Smooth muscle cell (in vitro differentiated cells): ENCODE data around the gene FBXO31. TPM values are rescaled to one million over a fixed set of nuclear protein-coding genes. Genes with fewer than 3 reads are reported as not detected.
A peak's percentile ranks its signal among the peaks of the same experiment; 100 is the strongest.

ENCODE experiments used
- DNase-seq: peaks from one replicate; lab custom pipeline; 2025; ENCODE audit not compliant: unreplicated experiment; lab: John Stamatoyannopoulos, UW
- H2AFZ ChIP-seq: fragments of 200-600 bp; sonication (generic); 2 replicates; pipeline ENCODE4 v1.6.0; 2016; ENCODE audit warnings: antibody characterized with exemption, low read depth, mild to moderate bottlenecking
- H3F3A ChIP-seq: fragments of 200-600 bp; sonication (generic); 2 replicates; pipeline ENCODE4 v1.6.0; 2017; ENCODE audit warnings: antibody characterized with exemption, low read depth
- H3K27ac ChIP-seq: fragments of 200-600 bp; sonication (generic); 2 replicates; pipeline ENCODE4 v1.5.1; 2016; ENCODE audit warnings: low read depth, mild to moderate bottlenecking
- H3K27me3 ChIP-seq: fragments of 200-600 bp; sonication (generic); 2 replicates; pipeline ENCODE4 v1.6.1; 2016; ENCODE audit warnings: low read depth, mild to moderate bottlenecking
- H3K36me3 ChIP-seq: fragments of 200-600 bp; sonication (generic); 2 replicates; pipeline ENCODE4 v1.5.1; 2016; ENCODE audit warnings: low read depth
- H3K4me1 ChIP-seq: fragments of 200-600 bp; sonication (generic); 2 replicates; pipeline ENCODE4 v1.5.1; 2016; ENCODE audit warnings: low read depth
- H3K4me2 ChIP-seq: fragments of 200-600 bp; sonication (generic); 2 replicates; pipeline ENCODE4 v1.6.0; 2016; ENCODE audit warnings: mild to moderate bottlenecking
- H3K4me3 ChIP-seq: fragments of 200-600 bp; sonication (generic); 2 replicates; pipeline ENCODE4 v1.5.1; 2016; ENCODE audit warnings: mild to moderate bottlenecking
- H3K79me2 ChIP-seq: fragments of 200-600 bp; sonication (generic); 2 replicates; pipeline ENCODE4 v1.6.0; 2016; ENCODE audit warnings: low read depth, mild to moderate bottlenecking
- H3K9ac ChIP-seq: fragments of 200-600 bp; sonication (generic); 2 replicates; pipeline ENCODE4 v1.6.0; 2016; ENCODE audit warnings: low read depth
- H3K9me3 ChIP-seq: fragments of 200-600 bp; sonication (generic); replicated peaks from 2 replicates; pipeline ENCODE4 v1.5.1; 2016; ENCODE audit warnings: low read depth
- H4K20me1 ChIP-seq: fragments of 200-600 bp; sonication (generic); 2 replicates; pipeline ENCODE4 v1.6.0; 2016; ENCODE audit warnings: low read depth
- CTCF ChIP-seq: fragments of 200-600 bp; sonication (generic); IDR thresholded peaks from 2 replicates; pipeline ENCODE4 v1.5.1; 2017; ENCODE audit warnings: borderline replicate concordance, mild to moderate bottlenecking, antibody characterized with exemption; ENCODE audit not compliant: insufficient read depth, poor library complexity, severe bottlenecking
- WGBS: methylation state at CpG from one replicate; pipeline ENCODE4 v1.1.7; 2016; ENCODE audit warnings: low lambda C conversion rate; 5-methylcytosine and 5-hydroxymethylcytosine counted together
- polyA plus RNA-seq: library from polyadenylated mRNA; unstranded; fragments of >200 nt; fragmentation: Nextera tagmentation; extraction: Ambion mirVana; gene quantifications from 2 replicates; pipeline ENCODE4 v1.2.1, GENCODE V29; 2016
- total RNA-seq: library from RNA; depleted of rRNA; stranded (reverse); fragments of >200 nt; gene quantifications from 2 replicates; pipeline ENCODE4 v1.2.3, GENCODE V29; 2014

Gene FBXO31
- total RNA-seq (9.3 and 25.6 TPM in 2 replicates), polyA plus RNA-seq (13.9 and 23.0 TPM in 2 replicates)

GRCh38 chr16:87383505-87384161, at the start of gene FBXO31:
FBXO31 (minus strand) TSS chr16:87383776; CDS start chr16:87383744, 32 bp downstream.
- no peaks in the 10 kb centered on the region for H3K9me3 ChIP-seq
- H3K4me2 ChIP-seq = peak within 1 kb of the TSS; percentile 92
- DNase-seq = peak; percentile 86
- H3K9ac ChIP-seq = peak within 1 kb of the TSS; percentile 68
- TF ChIP-seq CTCF = no peak
- no peaks in the 10 kb centered on the region for H3K36me3 ChIP-seq
- peaks cover 14% of the 10 kb centered on the region for H3K4me1 ChIP-seq
- peaks cover 41% of the 10 kb centered on the region for H3K79me2 ChIP-seq
- peaks cover 14% of the 10 kb centered on the region for H3F3A ChIP-seq
- H3K27me3 ChIP-seq = no peaks in the 10 kb centered on the region
- peak within 1 kb of the TSS; percentile 96 for H2AFZ ChIP-seq
- H4K20me1 ChIP-seq = peaks cover 45% of the 10 kb centered on the region
- peak within 1 kb of the TSS; percentile 91 for H3K4me3 ChIP-seq
- peak within 1 kb of the TSS; percentile 77 for H3K27ac ChIP-seq
- under 1% methylated on average over 50 of the region's 92 CpGs for WGBS

DNA sequence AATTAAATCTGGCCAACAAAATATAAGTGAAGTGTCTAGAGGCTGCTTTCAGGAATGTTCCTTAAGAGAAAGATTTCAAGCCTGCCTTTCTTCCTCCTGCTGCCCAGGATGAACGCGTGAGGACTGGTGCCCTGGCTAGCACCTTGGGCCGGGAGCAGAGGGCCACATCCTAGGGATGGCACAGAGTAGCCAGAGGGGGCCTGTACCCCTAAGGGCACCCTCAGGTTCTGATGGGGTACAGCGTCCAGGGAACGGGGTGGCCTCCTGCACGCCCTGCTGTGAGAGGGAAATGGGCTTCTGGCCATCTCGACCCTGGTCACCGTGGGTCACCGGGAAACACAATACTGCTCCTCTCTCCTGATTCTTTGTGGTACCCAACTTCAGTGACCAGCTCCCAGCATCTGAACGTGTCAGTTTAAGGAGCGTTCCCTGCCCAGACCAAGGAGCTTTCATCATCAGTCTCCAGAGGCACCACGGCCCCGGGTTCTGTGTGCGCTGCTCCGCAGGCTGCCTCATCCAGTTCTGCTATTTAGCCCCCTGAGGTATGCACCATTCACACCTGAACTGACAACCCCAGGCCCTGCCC, 48.8 kb upstream of the FBXO31 start:
- Histone ChIP-seq H3K4me2 (peak overlapping the region; percentile 54), H3K79me2 (peaks cover 17% of the 10 kb centered on the region), H4K20me1 (peaks cover 71% of the 10 kb centered on the region), H3K36me3 (no peaks in the 10 kb centered on the region), H3K9ac (no peak overlapping the region), H2AFZ (no peak overlapping the region), H3F3A (peaks cover 19% of the 10 kb centered on the region), H3K27me3 (no peaks in the 10 kb centered on the region), H3K4me3 (no peak overlapping the region), H3K9me3 (no peaks in the 10 kb centered on the region), H3K27ac (peak overlapping the region; percentile 70), H3K4me1 (peaks cover 7% of the 10 kb centered on the region)
- TF ChIP-seq CTCF = no peak
- WGBS = 97% methylated on average over 15 of the region's 15 CpGs
- DNase-seq = no peak

DNA sequence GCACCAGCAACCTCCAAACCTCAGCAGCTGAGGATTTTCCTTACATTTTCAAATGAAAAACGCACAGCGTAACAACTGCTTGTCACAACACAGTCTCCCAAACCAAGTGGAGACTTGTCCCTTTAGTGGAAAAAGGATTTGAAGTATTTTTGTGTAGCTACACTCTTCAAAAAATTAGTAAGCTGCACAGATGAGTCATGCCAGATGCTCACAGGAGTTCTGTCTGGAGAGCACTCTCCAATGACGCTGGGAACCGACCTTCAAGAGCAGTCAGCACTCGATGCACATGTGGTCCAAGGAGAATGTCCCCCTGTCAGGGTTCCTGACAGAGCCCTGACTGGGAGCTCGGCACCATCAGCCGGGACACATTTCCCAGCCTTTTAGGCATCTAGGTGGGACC, 48.4 kb upstream of the FBXO31 start:
- H3K4me2 ChIP-seq = peak overlapping the region; percentile 54
- H3K4me3 ChIP-seq = no peak overlapping the region
- peaks cover 17% of the 10 kb centered on the region for H3K79me2 ChIP-seq
- no peak overlapping the region for H2AFZ ChIP-seq
- WGBS = 30% methylated on average over 7 of the region's 7 CpGs
- no peaks in the 10 kb centered on the region for H3K36me3 ChIP-seq
- H3K9me3 ChIP-seq = no peaks in the 10 kb centered on the region
- no peak for DNase-seq
- no peak for TF ChIP-seq CTCF
- no peaks in the 10 kb centered on the region for H3K27me3 ChIP-seq
- peaks cover 71% of the 10 kb centered on the region for H4K20me1 ChIP-seq
- no peak overlapping the region for H3K9ac ChIP-seq
- peak overlapping the region; percentile 70 for H3K27ac ChIP-seq
- peaks cover 19% of the 10 kb centered on the region for H3F3A ChIP-seq
- H3K4me1 ChIP-seq = peaks cover 7% of the 10 kb centered on the region
